HG02840 (cell line): ENCODE results near the gene PIK3R4.

Source experiments
- ATAC-seq: cut with Tn5 transposase; IDR thresholded peaks from one replicate; pipeline ENCODE4 v1.9.1; 2021; ENCODE audit warnings: mild to moderate bottlenecking, moderate library complexity, moderate number of reproducible peaks; ENCODE audit not compliant: unreplicated experiment, low FRiP score

The PIK3R4 gene

DNA sequence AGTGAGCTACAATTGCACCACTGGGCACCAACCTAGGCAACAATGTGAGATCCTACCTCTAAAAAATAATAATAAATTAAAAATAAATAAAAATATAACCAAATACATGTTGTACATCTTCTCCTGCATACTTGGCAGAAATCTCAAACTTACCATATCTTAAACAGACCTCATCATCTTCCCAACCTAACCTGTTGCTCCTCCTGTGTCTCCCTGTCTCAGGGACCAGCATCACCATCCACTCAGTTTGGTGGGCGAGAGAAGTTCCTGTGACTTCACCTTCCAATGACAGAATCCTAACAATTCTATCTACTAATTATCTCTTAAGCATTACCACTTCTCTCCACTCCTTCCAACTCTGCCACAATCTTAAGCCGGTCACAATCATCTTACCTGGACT is 3.3 kb downstream of the PIK3R4 start:
- ATAC-seq, result no peak

DNA sequence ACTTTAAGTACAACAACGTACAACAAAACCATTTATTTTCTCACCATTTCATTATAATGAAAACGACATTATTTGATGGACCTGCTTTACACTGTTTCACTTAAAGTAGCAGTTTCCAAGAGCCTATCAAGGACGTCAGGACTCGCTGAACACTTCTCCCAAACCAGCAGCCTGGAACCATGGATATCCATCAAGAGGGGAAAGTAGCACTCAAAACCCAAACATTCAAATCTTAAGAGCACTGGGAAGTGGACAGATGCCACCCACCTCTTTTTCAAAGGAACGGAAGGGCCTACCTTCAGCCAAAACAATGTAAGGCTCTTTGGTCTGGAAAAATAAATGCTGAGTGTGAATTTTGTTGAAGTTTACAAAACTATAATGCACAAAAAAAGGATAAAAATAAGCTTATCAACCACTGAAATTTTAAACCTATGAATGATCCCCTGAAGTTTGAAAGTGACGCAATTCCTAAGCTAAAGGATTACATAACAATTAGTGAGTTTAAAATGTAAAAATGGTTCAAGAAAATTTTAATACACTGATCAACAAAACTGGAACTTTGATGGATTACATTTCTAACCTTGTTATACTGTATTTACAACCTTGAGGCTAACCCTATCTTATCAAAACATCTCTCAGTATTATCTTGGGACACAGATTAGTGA is 4.6 kb downstream of the PIK3R4 start:
- ATAC-seq, result no peak

DNA sequence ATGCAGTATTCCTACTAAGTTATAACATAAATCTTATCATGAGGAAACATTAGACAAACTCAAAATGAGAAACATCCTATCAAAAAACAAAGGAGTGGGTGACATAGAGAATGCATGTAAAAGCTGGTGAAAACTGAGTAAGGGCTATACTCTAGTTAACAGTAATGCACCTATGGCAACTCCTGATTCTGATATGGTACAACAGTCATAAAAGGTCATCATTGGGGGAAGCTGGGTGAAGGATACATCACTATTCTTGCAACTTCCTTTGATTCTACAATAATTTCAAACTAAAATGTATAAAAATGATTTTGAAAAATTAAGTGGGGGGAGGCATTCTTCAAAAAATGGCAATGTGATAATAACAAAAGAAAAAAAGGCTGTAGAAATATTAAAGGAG is 6.8 kb downstream of the PIK3R4 start:
- ATAC-seq, result no peak

DNA sequence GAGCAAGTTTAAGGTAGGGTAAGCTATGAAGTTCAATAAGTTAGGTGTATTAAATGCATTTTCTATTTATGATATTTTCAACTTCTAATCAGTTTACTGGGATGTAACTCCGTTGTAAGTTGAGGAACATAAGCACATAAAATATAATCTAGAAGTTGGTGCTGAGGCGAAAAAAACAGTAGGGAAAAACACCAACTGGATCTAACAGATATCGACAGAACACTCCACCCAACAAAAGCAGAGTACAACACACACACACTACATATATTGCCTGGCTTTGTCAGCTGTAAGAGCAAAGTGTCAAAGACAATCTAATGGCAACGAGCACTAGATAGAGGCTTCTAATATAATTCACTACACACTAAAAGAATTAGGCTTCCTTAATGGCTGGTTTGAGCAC is 8.4 kb downstream of the PIK3R4 start:
- no peak for ATAC-seq

DNA sequence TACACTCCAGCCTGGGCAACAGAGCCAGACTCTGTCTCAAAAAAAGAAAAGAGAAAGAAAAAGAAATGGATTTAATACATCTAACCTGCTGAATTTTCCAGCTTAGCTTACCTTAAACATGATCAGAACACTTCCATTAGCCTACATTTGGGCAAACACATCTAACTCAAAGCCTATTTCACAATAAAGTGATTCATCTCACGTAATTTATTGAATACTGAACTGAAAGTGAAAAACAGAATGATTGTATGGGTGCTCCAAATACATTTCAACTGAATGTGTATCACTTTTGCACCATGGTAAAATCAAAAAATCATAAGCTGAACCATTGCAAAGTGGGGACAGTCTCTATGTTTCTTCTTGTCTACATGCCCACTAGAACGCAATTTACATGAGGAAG is 9.0 kb downstream of the PIK3R4 start:
- ATAC-seq, result no peak

DNA sequence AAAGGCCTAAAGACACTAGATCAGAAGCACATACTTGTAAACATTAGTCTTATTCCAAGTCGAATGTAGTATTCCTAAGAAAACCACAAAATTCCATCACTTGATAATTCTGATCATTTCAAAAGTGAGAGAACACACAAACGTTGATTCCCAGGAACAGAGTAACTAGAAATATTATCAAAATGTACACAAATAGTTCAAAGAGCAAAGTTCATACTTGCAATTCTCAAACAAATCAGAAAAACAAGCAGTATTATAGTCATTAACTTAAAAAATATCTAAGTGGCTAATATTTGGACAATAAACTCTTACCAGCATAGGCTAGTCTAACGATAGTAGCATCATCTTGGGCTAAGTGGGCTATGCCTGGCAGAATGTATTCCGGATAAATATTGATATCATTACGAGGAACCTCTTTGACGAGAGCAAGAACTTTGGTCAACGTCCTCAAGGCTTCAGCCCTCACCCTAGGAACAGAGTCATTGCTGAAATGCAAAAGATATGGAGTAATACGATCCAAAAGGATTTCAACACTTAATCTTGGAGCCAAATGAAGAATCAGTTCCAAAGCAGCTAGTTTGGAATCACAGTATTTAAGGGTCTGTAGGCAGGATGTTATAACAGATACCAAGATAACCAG is 13.3 kb downstream of the PIK3R4 start:
- no peak for ATAC-seq

DNA sequence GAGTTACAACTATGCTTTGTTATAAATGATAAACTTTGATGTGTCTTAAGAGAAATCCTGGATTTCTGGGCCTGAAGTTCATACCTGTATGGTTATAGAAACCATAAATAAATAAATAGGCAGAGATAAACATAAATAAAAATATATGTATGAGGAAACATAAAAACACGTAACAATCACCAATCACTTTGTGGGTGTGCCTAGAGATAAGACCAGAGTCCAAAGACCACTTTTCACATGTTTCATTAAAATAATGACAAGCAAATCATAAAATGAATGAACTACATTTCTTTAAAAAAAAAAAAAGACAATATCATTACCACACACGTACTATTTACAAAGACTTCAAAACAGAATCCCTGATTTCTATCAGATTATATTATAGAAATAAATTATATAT is 14.1 kb downstream of the PIK3R4 start:
- no peak for ATAC-seq

DNA sequence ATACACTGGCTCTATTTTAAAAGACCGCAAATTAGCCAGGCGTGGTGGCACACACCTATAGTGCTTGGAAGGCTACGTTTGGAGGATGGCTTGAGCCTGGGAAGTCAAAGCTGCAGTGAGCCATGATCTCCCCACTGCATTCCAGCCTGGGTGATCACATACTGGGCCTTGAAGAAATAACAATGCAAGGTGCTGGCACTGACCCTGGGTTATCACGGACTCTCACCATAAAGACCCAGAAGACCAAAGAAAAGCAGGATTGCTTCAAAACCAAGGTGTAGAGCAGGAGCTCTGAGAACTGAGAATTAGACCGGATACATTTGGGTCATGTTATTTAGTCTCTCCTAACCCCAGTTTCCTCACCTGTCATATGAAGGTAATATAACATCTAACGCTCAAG is 14.8 kb downstream of the PIK3R4 start:
- ATAC-seq, result no peak

DNA sequence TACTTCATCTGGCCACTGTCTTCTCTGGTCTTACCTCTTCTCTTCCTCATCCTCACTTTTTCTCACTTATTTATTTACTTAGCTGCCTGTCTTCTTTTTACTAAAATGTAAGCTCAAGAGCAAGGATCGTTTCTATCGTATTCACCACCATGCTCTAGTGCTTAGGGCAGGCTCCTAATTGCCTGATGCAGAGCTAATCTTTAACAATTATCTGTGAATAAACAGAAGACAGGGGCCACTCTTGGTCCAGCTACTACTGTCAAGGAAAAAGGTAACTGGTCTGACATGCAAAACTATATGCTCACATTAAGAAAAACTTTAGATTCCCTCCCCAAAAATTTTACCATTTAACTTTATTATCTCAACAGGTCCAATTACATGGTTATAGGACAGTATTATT is 17.5 kb downstream of the PIK3R4 start:
- ATAC-seq, result no peak

DNA sequence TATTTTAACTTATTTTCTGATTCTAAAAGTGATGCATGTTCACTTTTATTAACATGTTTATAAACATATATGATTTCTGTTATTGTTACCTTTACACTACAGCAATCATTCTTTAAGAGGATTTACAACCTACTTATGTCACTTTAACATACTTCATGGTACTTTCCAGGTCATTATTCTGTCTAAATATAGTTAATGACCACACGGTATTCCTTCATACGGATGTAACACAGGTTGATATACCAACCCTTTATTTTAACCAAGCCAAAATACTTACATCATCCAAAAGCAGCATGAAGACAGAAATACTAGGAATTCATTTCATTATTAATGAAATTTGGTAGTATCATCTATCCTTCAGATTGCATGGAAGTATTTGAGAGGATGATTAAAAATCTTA is 18.6 kb downstream of the PIK3R4 start:
- ATAC-seq, result no peak

DNA sequence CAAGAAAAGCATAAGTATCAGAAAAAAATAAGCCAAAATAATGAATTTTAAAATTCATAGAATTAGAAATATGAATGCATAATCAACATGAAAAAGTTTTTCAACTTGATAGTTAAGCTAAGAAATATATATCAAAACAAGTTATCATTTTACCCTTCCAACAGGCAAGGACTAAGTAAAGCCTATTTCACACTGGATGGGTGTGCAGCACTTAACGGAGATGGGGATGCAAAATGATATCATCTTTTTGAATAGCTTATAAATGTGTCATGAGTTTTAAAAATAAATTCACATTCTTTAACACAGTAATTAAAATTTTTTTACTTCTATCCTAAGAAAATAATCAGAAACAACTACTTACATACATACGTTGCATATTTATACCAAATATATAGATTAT is 20.9 kb downstream of the PIK3R4 start:
- no peak for ATAC-seq

DNA sequence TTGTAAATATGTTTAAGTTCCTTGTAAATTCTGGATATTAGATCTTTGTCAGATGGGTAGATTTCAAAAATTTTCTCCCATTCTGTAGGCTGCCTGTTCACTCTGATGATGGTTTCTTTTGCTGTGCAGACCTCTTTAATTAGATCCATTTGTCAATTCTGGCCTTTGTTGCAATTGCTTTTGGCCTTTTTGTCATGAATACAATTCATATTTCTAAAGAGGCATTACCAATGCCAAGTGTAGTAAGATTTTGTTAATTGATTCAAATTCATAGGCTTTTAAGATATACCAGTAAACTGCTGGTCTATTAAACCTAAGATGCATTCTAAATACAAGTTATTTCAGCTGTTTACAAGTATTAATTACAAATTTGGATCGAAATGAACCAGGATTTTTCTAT is 31.0 kb downstream of the PIK3R4 start:
- ATAC-seq, result no peak

DNA sequence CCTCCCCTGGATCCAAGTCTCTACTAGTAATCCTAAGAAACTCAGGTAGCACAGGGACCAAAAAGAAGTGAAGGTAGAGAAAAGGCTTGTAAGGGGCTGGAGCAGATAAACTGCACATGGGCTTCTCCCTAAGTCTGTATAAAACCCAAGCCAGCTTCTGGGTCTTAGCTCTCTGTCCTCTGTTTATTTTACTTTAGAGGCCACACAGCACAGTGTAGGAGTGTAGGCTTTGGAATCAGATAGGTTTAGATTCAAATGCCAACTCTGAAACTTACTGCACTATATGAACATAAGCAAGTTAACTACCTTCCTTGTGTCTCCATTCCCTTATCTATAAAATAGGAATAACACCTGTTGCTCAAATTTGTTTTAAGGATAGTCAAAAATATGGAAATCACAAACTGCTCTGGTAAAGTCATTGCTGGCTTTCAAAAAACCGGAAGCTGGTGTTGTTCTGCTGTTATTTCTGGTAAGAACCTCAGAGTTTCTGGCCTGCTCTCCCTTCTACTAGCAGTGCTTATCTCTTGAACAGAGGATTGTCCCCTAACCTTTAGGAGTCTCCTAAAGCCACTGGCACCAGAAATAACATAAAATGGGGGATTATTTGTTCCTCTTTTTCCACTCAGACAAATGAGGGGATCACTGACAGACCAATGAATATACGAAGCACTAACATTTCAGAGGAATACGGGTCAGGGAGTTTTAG is 33.8 kb downstream of the PIK3R4 start:
- ATAC-seq, result no peak

DNA sequence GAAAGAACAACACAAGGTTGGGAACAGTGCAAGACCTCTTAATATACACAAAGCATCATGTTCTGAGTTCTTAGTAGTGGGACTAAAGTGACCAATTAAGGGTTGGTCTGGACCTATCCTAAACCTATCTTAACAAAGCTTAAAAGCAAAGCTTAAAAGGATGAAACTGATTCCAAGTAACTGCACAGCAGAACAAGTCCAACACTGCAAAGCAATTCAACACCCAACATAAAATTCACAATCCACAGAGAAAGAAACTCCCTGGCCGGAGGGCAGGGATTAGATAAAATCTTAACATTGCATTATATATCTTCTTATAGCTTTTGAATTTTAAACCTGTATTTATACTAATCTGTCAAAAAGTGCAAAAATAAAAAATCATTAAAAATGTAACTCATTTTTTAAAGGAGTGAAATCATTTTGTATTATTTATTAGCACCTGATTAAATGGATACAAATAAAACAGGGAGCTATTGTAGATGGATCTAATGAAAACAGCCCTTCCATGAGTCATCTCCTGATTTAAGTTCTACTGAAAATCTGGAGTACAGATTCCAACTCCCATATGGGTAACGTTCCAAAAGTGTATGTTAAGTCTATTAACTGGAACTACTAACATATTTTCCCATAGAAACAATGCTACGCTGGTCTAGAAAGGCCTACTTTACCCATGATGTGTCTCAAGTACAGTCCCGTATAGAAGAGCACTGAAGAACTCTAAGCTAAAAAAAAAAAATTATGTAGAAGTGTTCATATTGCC is 34.9 kb downstream of the PIK3R4 start:
- ATAC-seq, result no peak

DNA sequence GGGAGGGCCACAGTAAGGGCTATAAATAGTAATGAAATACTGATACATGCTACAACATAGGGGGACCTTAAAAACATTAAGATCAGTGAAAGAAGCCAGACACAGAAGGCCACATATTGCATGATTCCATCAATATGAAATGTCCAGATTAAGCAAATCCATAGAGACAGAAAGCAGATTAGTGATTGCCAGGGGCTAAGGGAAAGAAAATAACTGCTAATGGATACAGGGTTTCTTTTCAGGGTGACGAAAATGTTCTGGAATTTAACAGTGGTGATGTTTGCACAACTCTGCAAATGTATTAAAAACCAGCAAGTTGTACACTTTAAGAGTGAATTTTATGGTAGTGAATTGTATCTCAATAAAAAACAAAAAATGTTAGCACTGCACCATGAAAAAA is 37.0 kb downstream of the PIK3R4 start:
- ATAC-seq, result no peak

DNA sequence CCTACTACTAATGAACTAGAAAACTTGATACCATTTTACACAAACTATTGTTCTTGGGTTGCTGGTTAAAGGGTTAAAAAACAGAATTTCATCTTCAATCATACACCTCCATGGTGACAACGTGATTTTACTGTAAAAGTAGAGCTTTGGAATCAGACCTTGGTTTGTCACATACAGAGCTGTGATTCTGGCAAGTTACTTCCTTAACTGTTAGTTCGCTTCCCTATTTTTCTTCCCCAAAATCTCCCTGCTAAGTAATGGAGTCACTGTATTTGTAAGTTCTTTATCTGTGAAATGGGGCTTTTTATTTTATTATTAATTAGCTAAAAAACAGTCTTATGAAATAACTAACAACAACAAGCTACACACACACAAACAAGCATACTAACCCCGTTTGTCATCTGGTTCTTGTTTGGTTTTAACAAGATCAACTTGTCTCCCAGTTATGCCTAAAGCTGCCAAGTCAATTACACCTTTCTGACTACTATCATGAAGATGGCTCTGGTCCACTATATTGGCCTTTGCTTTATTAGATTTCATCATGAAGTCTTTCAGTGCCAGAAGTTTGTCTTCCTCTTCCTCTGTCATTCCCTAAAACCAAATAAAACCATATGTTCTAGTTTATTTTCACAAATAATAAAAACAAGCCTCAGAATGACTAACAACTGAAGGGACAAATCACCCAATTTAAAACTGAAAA is 38.6 kb downstream of the PIK3R4 start:
- no peak for ATAC-seq

DNA sequence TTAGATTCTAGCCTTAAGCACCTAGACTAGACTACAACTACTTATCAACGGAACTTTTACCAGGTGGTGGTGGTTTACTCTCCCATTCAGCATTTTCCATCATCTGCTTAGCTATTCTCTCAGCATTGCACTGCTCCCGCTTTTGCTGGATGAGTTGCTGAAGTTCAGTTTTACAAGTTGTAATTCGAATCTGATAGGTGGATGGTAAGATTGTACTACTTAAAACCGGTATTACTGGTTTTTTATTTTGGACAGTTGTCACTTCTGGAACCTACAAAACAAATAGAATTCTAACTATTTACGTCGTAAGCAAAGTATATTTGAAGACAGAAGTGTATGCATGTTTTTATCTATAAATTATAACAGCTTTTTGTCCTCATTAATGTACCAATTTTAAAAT is 41.1 kb downstream of the PIK3R4 start:
- ATAC-seq, result no peak

DNA sequence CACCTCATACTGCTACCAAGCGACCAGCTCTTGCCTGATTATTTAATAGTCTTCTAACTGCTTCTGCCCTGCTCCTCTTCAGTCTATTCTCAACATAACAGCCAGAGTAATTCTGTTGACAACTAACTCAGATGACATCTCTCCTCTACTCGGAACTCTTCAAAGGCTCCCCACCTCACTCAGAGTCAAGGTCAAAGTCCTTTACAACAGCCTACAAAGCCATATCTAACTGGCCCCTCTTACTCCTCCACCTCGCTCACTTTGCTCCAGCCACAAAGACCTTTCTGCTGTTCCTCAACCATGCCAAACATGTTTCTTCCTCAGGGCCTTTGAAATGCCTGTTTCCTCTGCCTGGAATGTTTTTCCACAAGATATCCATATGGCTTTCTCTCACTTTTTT is 43.6 kb downstream of the PIK3R4 start:
- no peak for ATAC-seq

DNA sequence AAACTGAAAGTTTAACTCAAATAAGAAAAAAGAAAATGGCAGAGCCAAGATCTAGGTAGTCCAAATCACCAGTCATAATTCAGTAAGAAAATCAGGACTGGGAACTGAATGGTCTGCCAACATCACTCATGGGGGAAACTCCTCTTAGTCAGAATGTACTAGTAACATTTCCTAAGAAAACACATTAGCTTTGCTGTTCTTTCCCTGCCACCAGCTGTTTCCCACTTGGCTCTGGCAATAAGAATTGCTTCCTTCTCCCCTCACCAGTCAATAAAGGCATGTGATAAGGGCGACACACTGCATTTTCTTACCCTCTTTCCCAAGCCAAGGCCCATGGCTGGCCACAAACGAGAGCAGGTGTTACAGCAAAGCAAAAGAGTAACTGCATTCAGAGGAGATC is 46.1 kb downstream of the PIK3R4 start:
- ATAC-seq, result no peak

DNA sequence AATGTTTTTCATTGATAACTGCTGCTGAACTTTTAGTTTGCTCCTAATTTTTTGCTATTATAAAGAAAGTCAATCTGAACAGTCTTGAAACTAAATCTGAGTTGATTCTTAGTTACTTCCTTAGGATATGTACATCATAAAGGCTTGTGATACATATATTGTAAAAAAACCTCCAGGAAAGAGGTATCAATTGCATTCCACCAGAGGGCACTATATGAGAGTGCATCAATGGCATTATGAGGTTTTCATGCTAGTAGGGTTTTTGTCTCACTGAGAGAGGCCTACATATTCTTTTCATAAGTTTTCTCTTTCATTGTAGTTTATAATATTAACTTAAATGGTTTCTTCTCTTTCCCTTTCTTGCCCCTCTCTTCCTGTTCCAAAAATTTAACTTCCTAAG is 46.9 kb downstream of the PIK3R4 start:
- no peak for ATAC-seq

DNA sequence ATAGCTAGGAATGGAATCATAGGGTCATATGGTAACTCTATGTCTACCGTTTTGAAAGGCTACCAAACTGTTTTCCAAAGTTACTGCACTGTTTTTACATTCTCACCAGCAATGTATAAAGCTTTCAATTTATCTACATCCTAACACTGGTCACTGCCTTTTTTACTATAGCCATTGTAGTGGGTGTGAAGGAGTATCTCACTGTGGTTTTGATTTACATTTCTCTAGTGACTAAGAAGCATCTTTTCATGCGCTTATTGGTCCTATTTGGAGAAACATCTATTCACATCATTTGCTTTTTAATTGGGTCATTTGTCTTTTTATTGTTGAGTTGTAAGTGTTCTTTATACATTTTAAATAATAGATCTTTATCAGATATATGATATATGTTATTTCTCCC is 53.3 kb downstream of the PIK3R4 start:
- no peak for ATAC-seq
